ENCODE measurements around the gene VEGFC. TPM values are rescaled to one million over a fixed set of nuclear protein-coding genes. Genes with fewer than 3 reads are reported as not detected.
A peak's percentile ranks its signal among the peaks of the same experiment; 100 is the strongest.

The VEGFC gene
- total RNA-seq, 4 donors from 2014 or later = 2.6 to 14.9 (median 5.4) TPM

DNA sequence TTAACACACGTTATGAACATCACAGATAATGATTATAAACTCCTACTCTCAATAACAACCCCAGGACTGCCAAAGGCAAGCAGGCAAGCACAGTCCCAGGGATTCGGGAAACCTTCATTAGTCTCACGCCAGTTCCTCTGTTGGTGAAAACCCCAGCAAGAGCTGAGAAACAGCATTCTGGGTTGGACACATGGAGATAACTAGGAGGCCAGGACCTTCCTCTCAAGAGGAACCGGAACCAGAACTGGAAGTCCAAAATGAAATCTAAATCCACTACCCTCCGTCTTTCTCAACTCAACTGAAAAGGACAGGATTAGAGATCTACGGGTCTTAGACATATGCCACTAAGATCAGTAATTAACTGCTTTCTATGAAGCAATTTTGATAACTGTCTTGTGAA lies 3.8 kb downstream of the VEGFC start:
- no peak for DNase-seq
- Histone ChIP-seq H3K36me3 (no peaks in the 10 kb centered on the region), H3K4me1 (peaks cover 0 to 3% (median 0%) of the 10 kb centered on the region in 4 donors), H3K27ac (no peak overlapping the region), H3K4me3 (no peak overlapping the region), H3K9me3 (no peaks in the 10 kb centered on the region), H3K27me3 (peaks cover 0 to 6% of the 10 kb centered on the region in 2 donors)
- TF ChIP-seq, protein P1, sequence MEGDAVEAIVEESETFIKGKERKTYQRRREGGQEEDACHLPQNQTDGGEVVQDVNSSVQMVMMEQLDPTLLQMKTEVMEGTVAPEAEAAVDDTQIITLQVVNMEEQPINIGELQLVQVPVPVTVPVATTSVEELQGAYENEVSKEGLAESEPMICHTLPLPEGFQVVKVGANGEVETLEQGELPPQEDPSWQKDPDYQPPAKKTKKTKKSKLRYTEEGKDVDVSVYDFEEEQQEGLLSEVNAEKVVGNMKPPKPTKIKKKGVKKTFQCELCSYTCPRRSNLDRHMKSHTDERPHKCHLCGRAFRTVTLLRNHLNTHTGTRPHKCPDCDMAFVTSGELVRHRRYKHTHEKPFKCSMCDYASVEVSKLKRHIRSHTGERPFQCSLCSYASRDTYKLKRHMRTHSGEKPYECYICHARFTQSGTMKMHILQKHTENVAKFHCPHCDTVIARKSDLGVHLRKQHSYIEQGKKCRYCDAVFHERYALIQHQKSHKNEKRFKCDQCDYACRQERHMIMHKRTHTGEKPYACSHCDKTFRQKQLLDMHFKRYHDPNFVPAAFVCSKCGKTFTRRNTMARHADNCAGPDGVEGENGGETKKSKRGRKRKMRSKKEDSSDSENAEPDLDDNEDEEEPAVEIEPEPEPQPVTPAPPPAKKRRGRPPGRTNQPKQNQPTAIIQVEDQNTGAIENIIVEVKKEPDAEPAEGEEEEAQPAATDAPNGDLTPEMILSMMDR (IDR thresholded peaks at IDR 0.05) = no peak
- TF ChIP-seq POLR2A (IDR thresholded peaks at IDR 0.05) = no peak

DNA sequence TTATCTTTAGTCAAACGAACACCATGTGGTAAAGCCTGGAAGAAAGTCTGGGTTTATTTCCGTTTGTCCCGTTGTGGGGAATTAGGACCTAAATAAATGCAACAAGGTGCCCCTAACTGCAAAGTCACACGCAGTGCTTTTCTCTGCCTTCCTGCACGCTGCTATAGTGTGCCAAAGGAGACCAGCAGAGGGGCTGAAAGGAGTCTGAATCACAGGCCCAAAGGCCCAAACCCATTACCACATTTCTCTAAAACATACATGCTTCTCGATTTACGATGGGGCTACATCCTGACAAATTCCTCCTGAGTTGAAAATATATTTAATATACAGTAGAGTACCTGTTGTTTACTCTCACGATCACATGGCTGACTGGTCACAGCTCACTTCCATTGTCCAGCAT lies 4.5 kb downstream of the VEGFC start:
- H3K4me1 ChIP-seq = peaks cover 0 to 3% (median 0%) of the 10 kb centered on the region in 4 donors
- no peaks in the 10 kb centered on the region for H3K36me3 ChIP-seq
- no peak overlapping the region for H3K27ac ChIP-seq
- no peak for TF ChIP-seq POLR2A (IDR thresholded peaks at IDR 0.05)
- TF ChIP-seq, protein P1 (IDR thresholded peaks at IDR 0.05) = no peak
- no peaks in the 10 kb centered on the region for H3K9me3 ChIP-seq
- peaks cover 0 to 6% of the 10 kb centered on the region in 2 donors for H3K27me3 ChIP-seq
- no peak for DNase-seq
- no peak overlapping the region for H3K4me3 ChIP-seq

DNA sequence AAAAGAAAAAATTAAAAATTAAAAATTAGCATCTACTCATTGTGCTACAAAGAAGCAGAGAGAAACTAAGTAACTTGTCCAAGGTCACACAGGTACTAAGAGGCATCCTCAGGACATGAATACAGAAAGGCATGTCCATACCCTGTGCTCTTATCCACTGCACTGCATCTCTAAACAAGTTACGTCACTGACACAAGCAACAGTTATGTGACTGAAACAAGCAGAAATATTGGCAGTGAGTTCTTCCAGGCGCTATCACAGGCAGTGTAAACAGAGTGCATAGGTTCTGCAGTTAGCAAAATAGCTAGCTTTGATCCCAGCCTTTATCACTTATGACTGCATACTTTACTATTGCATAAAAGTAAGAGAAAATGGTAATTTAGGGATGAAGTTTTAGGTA lies 7.9 kb downstream of the VEGFC start:
- Histone ChIP-seq H3K9me3 (no peaks in the 10 kb centered on the region), H3K27me3 (no peaks in the 10 kb centered on the region), H3K27ac (no peak overlapping the region), H3K4me1 (no peaks in the 10 kb centered on the region), H3K4me3 (no peak overlapping the region), H3K36me3 (no peaks in the 10 kb centered on the region)
- no peak for TF ChIP-seq POLR2A (IDR thresholded peaks at IDR 0.05)
- TF ChIP-seq, protein P1 (IDR thresholded peaks at IDR 0.05) = no peak
- DNase-seq = no peak

DNA sequence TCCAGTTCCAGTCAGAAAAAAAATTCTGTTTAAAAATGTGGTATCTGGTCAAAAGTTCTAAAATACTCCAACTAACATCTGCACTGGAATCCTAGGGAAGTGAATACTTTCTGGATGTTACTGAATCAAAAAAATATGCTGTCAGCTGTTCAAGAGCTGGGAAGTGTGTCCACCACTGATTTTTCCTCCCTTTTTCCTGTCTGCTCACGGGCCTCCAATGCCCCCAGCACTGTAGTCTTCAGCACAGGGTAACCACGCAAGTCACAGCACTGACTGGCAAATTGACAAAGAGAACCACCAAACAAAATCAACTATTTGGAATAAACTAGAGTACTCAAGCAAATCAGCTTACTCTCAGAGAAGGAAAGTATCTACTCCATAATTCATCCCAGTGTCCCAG lies 9.9 kb downstream of the VEGFC start:
- Histone ChIP-seq H3K4me1 (no peaks in the 10 kb centered on the region), H3K4me3 (no peak overlapping the region), H3K27ac (peak overlapping the region in 2 of 4 donors; percentile 6 to 49), H3K36me3 (no peaks in the 10 kb centered on the region), H3K27me3 (no peaks in the 10 kb centered on the region), H3K9me3 (no peaks in the 10 kb centered on the region)
- TF ChIP-seq, protein P1 (IDR thresholded peaks at IDR 0.05) = no peak
- no peak for TF ChIP-seq POLR2A (IDR thresholded peaks at IDR 0.05)
- DNase-seq = no peak

DNA sequence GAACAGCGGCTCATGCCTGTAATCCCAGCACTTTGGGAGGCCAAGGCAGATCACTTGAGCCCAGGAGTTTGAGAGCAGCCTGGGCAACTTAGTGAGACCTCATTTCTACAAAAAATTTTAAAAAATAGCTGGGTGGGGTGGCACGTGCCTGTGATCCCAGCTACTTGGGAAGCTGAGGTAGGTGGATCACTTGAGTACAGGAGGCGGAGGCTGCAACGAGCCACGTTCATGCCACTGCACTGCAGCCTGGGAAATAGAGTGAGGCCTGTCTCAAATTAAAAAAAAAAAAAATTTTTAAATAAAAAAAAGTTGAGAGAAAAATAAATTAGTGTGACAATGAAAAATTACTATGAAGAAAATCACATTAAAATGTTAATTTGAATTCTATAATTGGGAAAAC lies 10.5 kb downstream of the VEGFC start:
- H3K4me3 ChIP-seq = no peak overlapping the region
- H3K4me1 ChIP-seq = no peaks in the 10 kb centered on the region
- no peaks in the 10 kb centered on the region for H3K27me3 ChIP-seq
- no peaks in the 10 kb centered on the region for H3K36me3 ChIP-seq
- DNase-seq = no peak
- no peaks in the 10 kb centered on the region for H3K9me3 ChIP-seq
- no peak for TF ChIP-seq POLR2A (IDR thresholded peaks at IDR 0.05)
- TF ChIP-seq, protein P1 (IDR thresholded peaks at IDR 0.05) = no peak
- H3K27ac ChIP-seq = peak overlapping the region in 3 of 4 donors; percentile 5 to 39 (median 6)

DNA sequence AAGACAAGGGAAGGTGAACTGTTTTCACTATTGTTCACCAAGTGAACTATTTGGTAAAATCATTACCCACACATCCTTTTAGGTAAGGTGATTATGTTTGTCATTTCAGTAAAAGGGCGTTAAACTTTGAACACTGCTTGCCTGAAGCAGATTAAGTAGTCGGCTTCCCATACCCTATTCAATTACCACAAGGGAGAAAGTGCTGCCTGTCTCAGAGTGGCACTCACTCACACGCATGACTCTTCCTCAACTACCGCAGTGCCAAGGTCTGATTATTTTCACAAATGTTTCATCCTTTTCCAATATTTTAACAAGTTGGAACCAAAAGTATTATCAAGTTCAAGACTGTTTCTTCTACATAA lies 11.0 kb downstream of the VEGFC start:
- Histone ChIP-seq H3K4me1 (no peaks in the 10 kb centered on the region), H3K36me3 (no peaks in the 10 kb centered on the region), H3K4me3 (no peak overlapping the region), H3K9me3 (no peaks in the 10 kb centered on the region), H3K27ac (peak overlapping the region in 3 of 4 donors; percentile 3 to 5 (median 4)), H3K27me3 (no peaks in the 10 kb centered on the region)
- no peak for DNase-seq
- TF ChIP-seq POLR2A (IDR thresholded peaks at IDR 0.05) = no peak
- TF ChIP-seq, protein P1 (IDR thresholded peaks at IDR 0.05) = no peak

Measured in Peyer's patch (tissue), 4 donors.